ENCODE measurements around the gene MYO5A.
A peak's percentile ranks its signal among the peaks of the same experiment; 100 is the strongest.

DNA sequence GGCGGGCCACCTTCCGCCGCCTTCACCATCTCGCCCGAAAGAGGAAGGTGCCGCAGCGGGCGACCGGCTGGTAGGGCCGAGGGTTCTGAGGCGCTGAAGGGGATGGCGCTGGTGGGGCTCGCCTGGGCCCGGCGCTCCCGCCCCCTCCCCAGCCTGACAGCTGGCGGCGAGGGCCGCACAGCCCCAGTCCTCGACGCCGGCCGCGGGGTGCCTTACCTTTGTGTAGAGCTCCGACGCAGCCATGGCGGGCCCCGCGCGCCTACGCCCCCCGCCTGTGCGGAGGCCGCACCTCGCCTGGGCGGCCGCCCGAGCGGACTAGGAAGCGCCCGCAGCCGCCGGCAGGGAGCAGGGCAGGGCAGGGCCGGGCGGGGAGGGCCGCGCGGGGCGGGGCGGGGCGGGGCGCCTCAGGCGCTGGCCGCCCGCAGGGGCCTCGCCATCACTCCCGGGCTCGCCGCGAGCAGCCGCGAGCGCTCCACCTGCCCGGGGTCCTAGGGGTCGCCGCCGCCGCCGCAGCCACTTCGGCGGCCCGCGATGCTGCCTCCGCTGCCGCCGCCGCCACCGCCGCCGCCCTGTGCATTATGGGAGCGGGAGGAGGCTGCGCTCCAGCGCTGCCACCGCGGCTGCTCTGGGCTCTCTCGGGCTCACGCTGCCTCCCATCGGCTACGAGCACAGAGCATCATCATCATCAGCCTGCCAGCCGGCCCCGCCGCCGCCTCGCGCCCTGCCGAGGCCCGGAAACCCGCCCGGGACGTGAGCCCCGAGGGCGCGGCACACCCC is at the start of gene MYO5A:
- TF ChIP-seq, protein P1, sequence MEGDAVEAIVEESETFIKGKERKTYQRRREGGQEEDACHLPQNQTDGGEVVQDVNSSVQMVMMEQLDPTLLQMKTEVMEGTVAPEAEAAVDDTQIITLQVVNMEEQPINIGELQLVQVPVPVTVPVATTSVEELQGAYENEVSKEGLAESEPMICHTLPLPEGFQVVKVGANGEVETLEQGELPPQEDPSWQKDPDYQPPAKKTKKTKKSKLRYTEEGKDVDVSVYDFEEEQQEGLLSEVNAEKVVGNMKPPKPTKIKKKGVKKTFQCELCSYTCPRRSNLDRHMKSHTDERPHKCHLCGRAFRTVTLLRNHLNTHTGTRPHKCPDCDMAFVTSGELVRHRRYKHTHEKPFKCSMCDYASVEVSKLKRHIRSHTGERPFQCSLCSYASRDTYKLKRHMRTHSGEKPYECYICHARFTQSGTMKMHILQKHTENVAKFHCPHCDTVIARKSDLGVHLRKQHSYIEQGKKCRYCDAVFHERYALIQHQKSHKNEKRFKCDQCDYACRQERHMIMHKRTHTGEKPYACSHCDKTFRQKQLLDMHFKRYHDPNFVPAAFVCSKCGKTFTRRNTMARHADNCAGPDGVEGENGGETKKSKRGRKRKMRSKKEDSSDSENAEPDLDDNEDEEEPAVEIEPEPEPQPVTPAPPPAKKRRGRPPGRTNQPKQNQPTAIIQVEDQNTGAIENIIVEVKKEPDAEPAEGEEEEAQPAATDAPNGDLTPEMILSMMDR (IDR thresholded peaks at IDR 0.05; ENCODE audit: low read length), result peak; percentile 8
- TF ChIP-seq EZH2phosphoT487 (IDR thresholded peaks at IDR 0.05; ENCODE audit: low read length), result no peak

All from MM.1S (cell line).